HFF-Myc (cell line): Measurements from ENCODE around the gene GOT2.
"Not testable (repeated sequence)": the region's sequence is repeated elsewhere in the genome, so short reads cannot be mapped to it uniquely, and the experiment has no call there.

Experiments
- DNase-seq: peaks from one replicate; pipeline ENCODE4 v3.0.0-alpha.2; 2011; ENCODE audit warnings: low read depth; ENCODE audit errors: extremely low read depth
- H3K4me3 ChIP-seq: replicated peaks from 2 replicates; pipeline ENCODE4 v1.5.1; 2011; ENCODE audit warnings: low read depth, mild to moderate bottlenecking, control low read depth, low read length
- TF ChIP-seq, protein P1 (sequence below): IDR thresholded peaks from 2 replicates; pipeline ENCODE4 v1.5.1; 2012; ENCODE audit warnings: mild to moderate bottlenecking, low read depth, low read length, control low read depth; ENCODE audit errors: missing control alignments

The GOT2 gene

DNA sequence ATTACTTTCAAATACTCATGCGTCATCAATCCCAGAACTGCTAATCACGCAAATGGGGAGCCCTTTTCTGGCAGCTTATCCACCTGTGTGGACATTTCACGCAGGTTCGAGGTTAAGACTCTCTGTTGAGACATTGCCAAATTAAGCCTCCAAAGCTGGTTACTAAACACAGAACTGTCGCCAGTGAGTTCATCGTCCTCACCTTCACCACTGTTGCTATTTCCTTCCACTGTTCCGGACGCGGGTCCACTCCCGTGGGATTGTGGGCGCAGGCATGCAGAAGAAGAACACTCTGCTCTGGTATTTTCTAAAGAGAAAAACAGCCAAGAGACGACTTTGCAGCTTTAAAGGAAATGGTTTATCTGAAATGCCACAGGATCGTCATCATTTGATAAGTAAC is 16.1 kb downstream of the GOT2 start:
- TF ChIP-seq, protein P1, sequence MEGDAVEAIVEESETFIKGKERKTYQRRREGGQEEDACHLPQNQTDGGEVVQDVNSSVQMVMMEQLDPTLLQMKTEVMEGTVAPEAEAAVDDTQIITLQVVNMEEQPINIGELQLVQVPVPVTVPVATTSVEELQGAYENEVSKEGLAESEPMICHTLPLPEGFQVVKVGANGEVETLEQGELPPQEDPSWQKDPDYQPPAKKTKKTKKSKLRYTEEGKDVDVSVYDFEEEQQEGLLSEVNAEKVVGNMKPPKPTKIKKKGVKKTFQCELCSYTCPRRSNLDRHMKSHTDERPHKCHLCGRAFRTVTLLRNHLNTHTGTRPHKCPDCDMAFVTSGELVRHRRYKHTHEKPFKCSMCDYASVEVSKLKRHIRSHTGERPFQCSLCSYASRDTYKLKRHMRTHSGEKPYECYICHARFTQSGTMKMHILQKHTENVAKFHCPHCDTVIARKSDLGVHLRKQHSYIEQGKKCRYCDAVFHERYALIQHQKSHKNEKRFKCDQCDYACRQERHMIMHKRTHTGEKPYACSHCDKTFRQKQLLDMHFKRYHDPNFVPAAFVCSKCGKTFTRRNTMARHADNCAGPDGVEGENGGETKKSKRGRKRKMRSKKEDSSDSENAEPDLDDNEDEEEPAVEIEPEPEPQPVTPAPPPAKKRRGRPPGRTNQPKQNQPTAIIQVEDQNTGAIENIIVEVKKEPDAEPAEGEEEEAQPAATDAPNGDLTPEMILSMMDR, result no peak
- no peak overlapping the region for H3K4me3 ChIP-seq
- DNase-seq, result no peak

DNA sequence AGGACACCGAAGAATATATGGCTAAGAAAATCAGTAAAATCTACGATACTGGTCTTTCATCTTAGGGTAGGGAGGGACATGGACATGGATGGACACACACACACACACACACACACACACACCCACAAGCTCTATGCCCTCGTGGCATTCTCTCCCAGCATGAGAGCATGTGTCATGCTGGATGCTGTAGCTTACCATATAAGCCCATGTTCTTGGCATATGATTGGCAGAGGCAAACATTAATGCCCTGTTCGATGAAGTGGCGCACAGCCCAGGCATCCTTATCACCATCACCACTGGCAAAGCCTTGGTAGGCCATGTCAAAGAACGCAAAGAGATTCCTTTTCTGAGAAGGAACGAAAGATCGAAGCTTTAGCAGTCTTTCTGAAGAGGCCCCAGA is 17.6 kb downstream of the GOT2 start:
- TF ChIP-seq, protein P1, result no peak

DNA sequence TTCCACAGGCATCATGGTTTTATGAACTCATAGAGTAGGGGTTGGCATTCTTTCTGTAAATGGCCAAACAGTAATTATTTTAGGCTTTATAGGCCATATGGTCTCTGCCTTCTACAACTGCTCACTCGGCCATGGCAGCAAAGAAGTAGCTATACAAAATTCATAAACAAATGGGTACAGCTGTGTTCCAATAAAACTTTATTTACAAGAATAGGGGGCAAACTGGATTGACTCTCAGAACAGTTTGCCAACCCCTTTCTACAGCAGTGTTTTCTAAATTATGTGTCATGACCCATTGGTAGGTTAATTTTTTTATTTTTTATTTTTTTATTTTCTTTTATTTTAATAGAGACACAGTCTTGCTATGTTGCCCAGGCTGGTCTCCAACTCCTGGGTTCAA is 20.4 kb downstream of the GOT2 start:
- TF ChIP-seq, protein P1, result no peak
- no peak overlapping the region for H3K4me3 ChIP-seq
- DNase-seq, result no peak

More for the DNA sequence above, 17.6 kb downstream of the GOT2 start:
- DNase-seq, result no peak
- H3K4me3 ChIP-seq, result no peak overlapping the region

DNA sequence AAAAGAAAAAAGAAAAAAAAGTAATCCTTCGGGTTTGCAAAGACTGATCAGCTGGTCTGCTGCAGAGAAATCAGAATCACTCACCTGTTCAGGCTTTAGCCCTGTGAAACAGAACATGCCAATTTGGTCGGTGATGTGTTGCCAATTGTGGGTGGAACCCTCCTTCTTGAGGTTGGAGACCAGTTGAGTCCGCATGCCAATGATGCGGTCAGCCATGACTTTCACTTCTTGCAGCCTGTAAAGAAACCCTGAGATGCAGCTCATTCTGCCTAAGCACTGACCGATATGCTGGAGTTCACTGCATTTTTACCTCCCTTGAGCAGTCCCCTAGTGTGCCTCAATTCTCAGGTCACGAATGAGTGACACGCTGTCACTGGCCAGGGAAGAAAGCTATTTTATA is 24.8 kb downstream of the GOT2 start:
- H3K4me3 ChIP-seq, result no peak overlapping the region
- TF ChIP-seq, protein P1, result no peak
- no peak for DNase-seq

DNA sequence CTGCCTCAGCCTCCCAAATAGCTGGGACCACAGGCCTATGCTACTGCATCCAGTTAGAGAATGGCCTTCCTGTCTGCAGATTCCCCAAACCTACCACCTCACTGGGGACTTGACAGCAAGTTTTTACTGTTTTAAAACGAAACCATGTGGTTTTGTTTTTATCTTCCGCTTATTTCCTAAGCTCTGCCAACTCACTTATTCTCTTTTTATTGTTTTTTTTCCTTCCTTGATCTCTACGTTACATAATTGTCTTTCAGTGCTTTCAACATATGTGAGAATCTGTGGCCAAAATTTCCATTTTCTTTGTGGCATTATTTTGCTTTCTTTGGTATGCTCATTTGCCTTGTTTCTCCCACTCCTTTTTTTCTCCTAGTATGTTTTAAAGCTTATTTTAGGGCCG is 35.0 kb downstream of the GOT2 start:
- DNase-seq, result no peak
- TF ChIP-seq, protein P1, result no peak
- H3K4me3 ChIP-seq, result no peak overlapping the region

DNA sequence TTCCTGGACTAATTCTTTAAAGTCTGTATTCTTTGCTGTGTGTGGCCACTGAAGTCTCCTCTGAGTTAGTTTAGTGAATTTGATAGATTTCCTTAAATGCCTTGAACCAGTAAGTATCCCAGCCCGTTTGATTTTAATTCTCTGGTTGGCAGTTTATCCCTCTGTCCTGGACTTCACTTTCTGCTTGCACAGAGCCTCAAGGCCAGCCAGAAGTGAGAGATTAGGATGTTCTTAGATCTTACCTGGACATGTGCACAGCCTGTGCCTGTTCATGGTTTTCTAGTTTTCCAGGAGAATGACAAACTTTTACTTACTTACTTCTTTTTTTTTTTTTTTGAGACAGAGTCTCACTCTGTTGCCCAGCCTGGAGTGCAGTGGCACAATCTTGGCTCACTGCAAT is 38.7 kb downstream of the GOT2 start:
- no peak for DNase-seq
- no peak overlapping the region for H3K4me3 ChIP-seq
- TF ChIP-seq, protein P1, result no peak

DNA sequence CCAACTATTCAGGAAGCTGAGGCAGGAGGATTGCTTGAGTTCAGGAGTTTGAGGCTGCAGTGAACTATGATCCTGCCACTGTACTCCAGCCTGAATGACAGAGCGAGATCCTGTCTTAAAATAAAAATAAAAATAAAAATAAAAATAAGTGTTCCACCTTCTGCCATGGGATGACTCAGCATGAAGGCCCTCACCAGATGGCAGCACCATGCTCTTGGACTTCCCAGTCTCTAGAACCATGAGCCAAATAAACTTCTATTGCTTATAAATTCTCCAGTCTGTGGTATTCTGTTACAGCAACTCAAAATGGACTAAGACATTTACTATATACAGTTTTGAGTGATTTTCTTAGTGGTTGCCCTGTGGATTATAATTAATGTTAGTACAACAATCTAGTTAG is 41.7 kb downstream of the GOT2 start:
- no peak for DNase-seq
- TF ChIP-seq, protein P1, result no peak
- no peak overlapping the region for H3K4me3 ChIP-seq

DNA sequence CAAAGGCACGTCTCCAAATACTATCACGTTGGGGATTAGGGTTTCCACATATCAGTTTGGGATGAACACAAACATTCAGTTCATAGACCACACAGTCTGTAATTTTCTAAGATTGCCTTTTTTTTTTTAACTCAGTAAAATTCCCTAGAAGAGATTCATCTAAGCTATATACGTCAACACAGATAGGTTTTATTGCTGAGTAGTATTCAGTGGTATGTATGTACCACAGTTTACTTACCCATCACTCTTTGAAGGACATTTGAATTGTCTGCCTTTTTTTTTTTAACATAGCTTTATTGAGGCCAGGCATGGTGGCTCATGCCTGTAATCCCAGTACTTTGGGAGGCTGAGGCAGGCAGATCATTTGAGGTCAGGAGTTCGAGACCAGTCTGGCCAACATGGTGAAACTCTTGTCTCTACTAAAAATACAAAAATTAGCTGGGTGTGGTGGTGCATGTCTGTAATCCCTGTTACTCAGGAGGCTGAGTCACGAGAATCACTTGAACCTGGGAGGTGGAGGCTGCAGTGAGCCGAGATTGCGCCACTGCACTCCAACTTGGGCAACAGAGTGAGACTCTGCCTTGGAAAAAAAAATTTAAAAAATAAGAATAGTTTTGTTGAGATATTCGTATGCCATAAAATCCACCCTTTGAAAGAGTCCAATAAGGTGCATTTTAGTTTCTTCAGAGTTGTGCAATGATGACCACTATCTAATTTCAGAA is 47.0 kb downstream of the GOT2 start:
- H3K4me3 ChIP-seq, DNase-seq: not testable (repeated sequence)
